A549 (cell line): ENCODE measurements around the gene SREK1IP1. TPM values are rescaled to one million over a fixed set of nuclear protein-coding genes. Genes with fewer than 3 reads are reported as not detected.

Source experiments
- ATAC-seq, 2 experiments: fragments of 200-7000 bp in 1 of 2; fragments of >200 bp in 1 of 2; cut with Nextera tagmentation in 1 of 2; cut with Tn5 transposase in 1 of 2; 3 replicates each; pipeline versions ENCODE4 v1.8.0 to v1.9.1; 2018 to 2020; ENCODE audit warnings: mild to moderate bottlenecking in 1 of 2, moderate library complexity in 1 of 2
- CTCF ChIA-PET: fragments of 300-600 bp; sonication (Branson Sonifier 250); formaldehyde crosslinking; extraction: SDS; loops from one replicate; lab custom pipeline; 2021; ENCODE audit warnings: antibody characterized with exemption, inconsistent platforms; lab: Yijun Ruan, JAX
- POLR2A ChIA-PET: fragments of 350-600 bp; formaldehyde crosslinking; extraction: SDS; loops from one replicate; lab custom pipeline; 2021; ENCODE audit warnings: antibody characterized with exemption, inconsistent platforms; lab: Yijun Ruan, JAX
- DNase-seq, 2 experiments: peaks; one replicate each; pipeline versions ENCODE4 v3.0.0 to v3.0.0-alpha.2; 2011 to 2016; ENCODE audit warnings: low read depth in 1 of 2, low spot score in 1 of 2
- FAIRE-seq: peaks from 2 replicates; lab custom pipeline; 2011; peaks lifted over from hg19 to GRCh38; lab: Jason Lieb, UNC
- H3K27ac ChIP-seq, 2 experiments: fragments of >200 bp; sonication (Bioruptor Twin); formaldehyde crosslinking; 3 replicates each; pipeline ENCODE4 v1.5.1; 2016 to 2017
- H3K4me1 ChIP-seq: fragments of >200 bp; sonication (Bioruptor Twin); formaldehyde crosslinking; 3 replicates; pipeline ENCODE4 v1.6.1; 2016
- H3K4me2 ChIP-seq: fragments of >200 bp; sonication (Bioruptor Twin); formaldehyde crosslinking; 3 replicates; pipeline ENCODE4 v1.6.1; 2016
- H3K4me3 ChIP-seq: fragments of >200 bp; sonication (Bioruptor Twin); formaldehyde crosslinking; 3 replicates; pipeline ENCODE4 v1.5.1; 2016
- H3K9me3 ChIP-seq: fragments of >200 bp; sonication (Bioruptor Twin); formaldehyde crosslinking; 3 replicates; pipeline ENCODE4 v1.6.1; 2016
- EHMT2 ChIP-seq: fragments of 200-600 bp; sonication (generic); IDR thresholded peaks from 2 replicates; pipeline ENCODE4 v1.6.1; 2016; ENCODE audit warnings: antibody characterized with exemption, low read depth, mild to moderate bottlenecking, moderate library complexity
- ESRRA ChIP-seq: fragments of 150-350 bp; IDR thresholded peaks from 2 replicates; pipeline ENCODE4 v1.6.1; 2014; ENCODE audit warnings: mild to moderate bottlenecking, low read length, borderline replicate concordance
- FOSL2 ChIP-seq, 2 experiments: fragments of 450-650 bp in 1 of 2; fragments of >200 bp in 1 of 2; sonication (Bioruptor Twin) in 1 of 2; formaldehyde crosslinking; IDR thresholded peaks; 2 replicates each; pipeline versions ENCODE4 v1.5.0 to v1.6.1; 2016 to 2020; ENCODE audit warnings: mild to moderate bottlenecking in 1 of 2, moderate library complexity in 1 of 2
- HEYL ChIP-seq: fragments of 250-450 bp; sonication (Bioruptor Pico); IDR thresholded peaks from 2 replicates; pipeline ENCODE4 v1.8.0; 2021; ENCODE audit warnings: mild to moderate bottlenecking, moderate library complexity
- HOXA7 ChIP-seq: fragments of 250-450 bp; sonication (Bioruptor Pico); IDR thresholded peaks from 2 replicates; pipeline ENCODE4 v1.5.0; 2020; ENCODE audit warnings: mild to moderate bottlenecking, moderate library complexity
- HOXB13 ChIP-seq: fragments of 250-450 bp; sonication (Bioruptor Pico); IDR thresholded peaks from 2 replicates; pipeline ENCODE4 v1.5.0; 2020; ENCODE audit warnings: low read depth, mild to moderate bottlenecking, moderate library complexity
- JUN ChIP-seq, 2 experiments: fragments of >200 bp; sonication (Bioruptor Twin); formaldehyde crosslinking; IDR thresholded peaks; 2 replicates in 1 of 2; 3 replicates in 1 of 2; pipeline ENCODE4 v1.6.1; 2016 to 2017
- JUNB ChIP-seq: fragments of >200 bp; sonication (Bioruptor Twin); formaldehyde crosslinking; IDR thresholded peaks from 2 replicates; pipeline ENCODE4 v1.6.1; 2016
- MAFK ChIP-seq: fragments of 450-650 bp; IDR thresholded peaks from 2 replicates; pipeline ENCODE4 v1.6.1; 2014; ENCODE audit not compliant: partially characterized antibody
- MAZ ChIP-seq: fragments of 150-350 bp; IDR thresholded peaks from 2 replicates; pipeline ENCODE4 v1.6.1; 2014; ENCODE audit warnings: antibody characterized with exemption, low read depth, low read length, borderline replicate concordance
- NPAS2 ChIP-seq: fragments of 250-450 bp; sonication (Bioruptor Pico); IDR thresholded peaks from 2 replicates; pipeline ENCODE4 v1.8.0; 2022; ENCODE audit warnings: mild to moderate bottlenecking, moderate library complexity, borderline replicate concordance
- NR3C1 ChIP-seq: fragments of >200 bp; sonication (Bioruptor Twin); formaldehyde crosslinking; IDR thresholded peaks from 3 replicates; pipeline ENCODE4 v1.6.1; 2017
- POLR2A ChIP-seq: IDR thresholded peaks from 2 replicates; pipeline ENCODE4 v1.6.1; 2012; ENCODE audit warnings: mild to moderate bottlenecking, low read length
- RAD21 ChIP-seq, 2 experiments: fragments of >200 bp in 1 of 2; sonication (Bioruptor Twin) in 1 of 2; formaldehyde crosslinking in 1 of 2; IDR thresholded peaks in 1 of 2; conservative IDR thresholded peaks in 1 of 2; 2 replicates in 1 of 2; 3 replicates in 1 of 2; pipeline ENCODE4 v1.6.1; 2012 to 2018; ENCODE audit warnings: inconsistent platforms in 1 of 2
- RARB ChIP-seq: fragments of 250-450 bp; sonication (Bioruptor Pico); IDR thresholded peaks from 2 replicates; pipeline ENCODE4 v1.8.0; 2021; ENCODE audit warnings: mild to moderate bottlenecking, moderate library complexity
- SMC3 ChIP-seq: fragments of >200 bp; sonication (Bioruptor Twin); formaldehyde crosslinking; IDR thresholded peaks from 3 replicates; pipeline ENCODE4 v1.6.1; 2018; ENCODE audit warnings: inconsistent platforms
- TP53 ChIP-seq: fragments of 250-450 bp; sonication (Bioruptor Pico); IDR thresholded peaks from 2 replicates; pipeline ENCODE4 v1.5.0; 2021; ENCODE audit warnings: mild to moderate bottlenecking, moderate library complexity
- WGBS: methylation state at CpG from one replicate; pipeline ENCODE4 v1.1.6; 2017; ENCODE audit errors: missing lambda C conversion rate; 5-methylcytosine and 5-hydroxymethylcytosine counted together
- polyA plus RNA-seq, 4 experiments: library from polyadenylated mRNA; depleted of rRNA in 3 of 4; stranded (reverse); fragments of >200 nt; fragmentation: RNase III in 1 of 4; extraction: RNeasy Plus Mini Kit Qiagen cat#74134 plus additional on column Dnase treatment in 1 of 4; gene quantifications; 2 replicates in 3 of 4; 3 replicates in 1 of 4; pipeline ENCODE4 v1.2.3, GENCODE V29; 2011 to 2017
- TF ChIP-seq, protein P1 (sequence below): fragments of >200 bp; sonication (Bioruptor Twin); formaldehyde crosslinking; IDR thresholded peaks from 3 replicates; pipeline ENCODE4 v1.6.1; 2016
- TF ChIP-seq, protein P2 (sequence below): fragments of >200 bp; sonication (Bioruptor Twin); formaldehyde crosslinking; IDR thresholded peaks from 2 replicates; pipeline ENCODE4 v1.6.1; 2016
- TF ChIP-seq, protein P3 (sequence below): fragments of 200-600 bp; sonication (generic); IDR thresholded peaks from 2 replicates; pipeline ENCODE4 v1.6.1; 2016; ENCODE audit warnings: antibody characterized with exemption, mild to moderate bottlenecking, moderate library complexity
- TF ChIP-seq, protein P4 (sequence below): fragments of 250-450 bp; sonication (Bioruptor Pico); IDR thresholded peaks from 2 replicates; pipeline ENCODE4 v1.5.0; 2020; ENCODE audit warnings: low read depth, mild to moderate bottlenecking, moderate library complexity

SREK1IP1 gene
- polyA plus RNA-seq, 2 of the 4 experiments (the other 2 are of a cell fraction): 4.7 to 7.5 TPM

DNA sequence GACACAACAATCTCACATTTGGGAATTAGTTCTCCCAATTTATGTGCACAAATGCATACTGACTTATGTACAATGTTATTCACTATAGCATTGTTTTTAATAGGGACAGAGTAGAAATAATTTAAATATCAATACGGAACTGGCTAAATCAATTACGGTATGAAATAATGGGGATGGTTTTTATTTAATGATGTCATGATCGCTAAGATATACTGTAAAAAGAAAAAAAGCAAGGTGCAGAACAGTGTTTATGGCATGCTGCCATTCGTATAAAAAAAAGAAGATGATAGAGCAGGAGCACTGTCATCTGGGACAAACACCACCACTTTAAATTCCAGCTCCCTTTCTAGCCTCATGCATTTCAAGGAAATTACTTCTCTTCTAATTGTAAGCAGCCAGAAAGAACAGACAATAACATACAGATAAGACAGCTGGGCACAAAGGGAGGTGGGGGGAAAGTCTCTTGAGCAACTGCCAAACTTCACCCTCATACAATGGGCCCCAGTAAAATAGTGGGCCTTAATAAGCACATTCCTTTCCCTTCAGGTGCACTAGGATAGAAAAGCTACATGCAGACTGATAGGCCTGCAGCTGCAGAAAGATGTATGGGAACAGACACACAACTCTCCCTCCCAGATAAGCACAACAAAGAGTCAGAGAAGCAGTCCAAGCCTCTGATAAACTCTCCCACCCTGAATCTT is 8.4 kb downstream of the SREK1IP1 start:
- TF ChIP-seq RAD21 (conservative IDR thresholded peaks at IDR 0.05 in 1 of 2, IDR thresholded peaks at IDR 0.05 in 1 of 2) (no peak), RARB (CRISPR knock-in tag) (no peak), FOSL2 (IDR thresholded peaks at IDR 0.05) (no peak), FOSL2 (CRISPR knock-in tag; IDR thresholded peaks at IDR 0.05) (no peak), ESRRA (no peak), NR3C1 (no peak), HOXA7 (CRISPR knock-in tag) (no peak), JUNB (no peak), EHMT2 (no peak), MAFK (no peak), HEYL (CRISPR knock-in tag) (no peak), POLR2A (no peak), SMC3 (no peak), HOXB13 (CRISPR knock-in tag) (no peak), NPAS2 (CRISPR knock-in tag) (no peak), JUN (IDR thresholded peaks at IDR 0.05) (no peak), TP53 (CRISPR knock-in tag) (no peak), MAZ (no peak)
- TF ChIP-seq, protein P1, sequence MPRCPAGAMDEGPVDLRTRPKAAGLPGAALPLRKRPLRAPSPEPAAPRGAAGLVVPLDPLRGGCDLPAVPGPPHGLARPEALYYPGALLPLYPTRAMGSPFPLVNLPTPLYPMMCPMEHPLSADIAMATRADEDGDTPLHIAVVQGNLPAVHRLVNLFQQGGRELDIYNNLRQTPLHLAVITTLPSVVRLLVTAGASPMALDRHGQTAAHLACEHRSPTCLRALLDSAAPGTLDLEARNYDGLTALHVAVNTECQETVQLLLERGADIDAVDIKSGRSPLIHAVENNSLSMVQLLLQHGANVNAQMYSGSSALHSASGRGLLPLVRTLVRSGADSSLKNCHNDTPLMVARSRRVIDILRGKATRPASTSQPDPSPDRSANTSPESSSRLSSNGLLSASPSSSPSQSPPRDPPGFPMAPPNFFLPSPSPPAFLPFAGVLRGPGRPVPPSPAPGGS: no peak
- TF ChIP-seq, protein P2, sequence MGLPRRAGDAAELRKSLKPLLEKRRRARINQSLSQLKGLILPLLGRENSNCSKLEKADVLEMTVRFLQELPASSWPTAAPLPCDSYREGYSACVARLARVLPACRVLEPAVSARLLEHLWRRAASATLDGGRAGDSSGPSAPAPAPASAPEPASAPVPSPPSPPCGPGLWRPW: no peak
- TF ChIP-seq, protein P3, sequence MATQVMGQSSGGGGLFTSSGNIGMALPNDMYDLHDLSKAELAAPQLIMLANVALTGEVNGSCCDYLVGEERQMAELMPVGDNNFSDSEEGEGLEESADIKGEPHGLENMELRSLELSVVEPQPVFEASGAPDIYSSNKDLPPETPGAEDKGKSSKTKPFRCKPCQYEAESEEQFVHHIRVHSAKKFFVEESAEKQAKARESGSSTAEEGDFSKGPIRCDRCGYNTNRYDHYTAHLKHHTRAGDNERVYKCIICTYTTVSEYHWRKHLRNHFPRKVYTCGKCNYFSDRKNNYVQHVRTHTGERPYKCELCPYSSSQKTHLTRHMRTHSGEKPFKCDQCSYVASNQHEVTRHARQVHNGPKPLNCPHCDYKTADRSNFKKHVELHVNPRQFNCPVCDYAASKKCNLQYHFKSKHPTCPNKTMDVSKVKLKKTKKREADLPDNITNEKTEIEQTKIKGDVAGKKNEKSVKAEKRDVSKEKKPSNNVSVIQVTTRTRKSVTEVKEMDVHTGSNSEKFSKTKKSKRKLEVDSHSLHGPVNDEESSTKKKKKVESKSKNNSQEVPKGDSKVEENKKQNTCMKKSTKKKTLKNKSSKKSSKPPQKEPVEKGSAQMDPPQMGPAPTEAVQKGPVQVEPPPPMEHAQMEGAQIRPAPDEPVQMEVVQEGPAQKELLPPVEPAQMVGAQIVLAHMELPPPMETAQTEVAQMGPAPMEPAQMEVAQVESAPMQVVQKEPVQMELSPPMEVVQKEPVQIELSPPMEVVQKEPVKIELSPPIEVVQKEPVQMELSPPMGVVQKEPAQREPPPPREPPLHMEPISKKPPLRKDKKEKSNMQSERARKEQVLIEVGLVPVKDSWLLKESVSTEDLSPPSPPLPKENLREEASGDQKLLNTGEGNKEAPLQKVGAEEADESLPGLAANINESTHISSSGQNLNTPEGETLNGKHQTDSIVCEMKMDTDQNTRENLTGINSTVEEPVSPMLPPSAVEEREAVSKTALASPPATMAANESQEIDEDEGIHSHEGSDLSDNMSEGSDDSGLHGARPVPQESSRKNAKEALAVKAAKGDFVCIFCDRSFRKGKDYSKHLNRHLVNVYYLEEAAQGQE: no peak
- Histone ChIP-seq H3K4me3 (no peak overlapping the region), H3K4me2 (no peak overlapping the region), H3K9me3 (no peaks in the 10 kb centered on the region), H3K4me1 (no peaks in the 10 kb centered on the region), H3K27ac (no peak overlapping the region)
- FAIRE-seq (no peak), DNase-seq (no peak), ATAC-seq (no peak)
- POLR2A ChIA-PET: no interaction called here
- CTCF ChIA-PET: no interaction called here
- WGBS: 87% methylated on average over 4 of the region's 4 CpGs

DNA sequence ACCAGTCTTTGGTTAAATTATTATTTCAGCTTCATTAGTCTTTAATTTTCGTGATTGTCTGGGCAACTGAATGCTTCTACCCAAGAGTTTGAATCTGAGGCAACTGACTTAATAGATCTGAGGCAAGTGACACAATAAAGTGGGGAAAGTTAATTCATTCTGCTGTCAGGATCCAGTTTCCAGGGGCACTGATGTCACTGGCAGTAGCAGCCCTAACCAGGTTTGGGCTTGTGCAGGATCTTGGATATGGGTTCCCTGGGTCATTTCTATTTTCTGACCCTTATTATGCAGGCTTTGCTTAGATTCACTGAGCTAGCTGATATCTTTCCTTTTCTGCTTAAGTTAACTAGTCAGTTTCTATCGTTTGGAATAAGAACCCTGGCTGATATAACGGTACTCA is 9.6 kb downstream of the SREK1IP1 start:
- TF ChIP-seq, protein P4, sequence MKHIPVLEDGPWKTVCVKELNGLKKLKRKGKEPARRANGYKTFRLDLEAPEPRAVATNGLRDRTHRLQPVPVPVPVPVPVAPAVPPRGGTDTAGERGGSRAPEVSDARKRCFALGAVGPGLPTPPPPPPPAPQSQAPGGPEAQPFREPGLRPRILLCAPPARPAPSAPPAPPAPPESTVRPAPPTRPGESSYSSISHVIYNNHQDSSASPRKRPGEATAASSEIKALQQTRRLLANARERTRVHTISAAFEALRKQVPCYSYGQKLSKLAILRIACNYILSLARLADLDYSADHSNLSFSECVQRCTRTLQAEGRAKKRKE (CRISPR knock-in tag): no peak
- FAIRE-seq: no peak
- 81% methylated on average over 3 of the region's 3 CpGs for WGBS
- no peak for ATAC-seq
- ChIA-PET CTCF (interaction anchor here (1.3 kb wide), 1 partner anchor 12 kb away, joined by 3 read pairs; no protein-coding TSS in a partner anchor), POLR2A (no interaction called here)
- H3K4me2 ChIP-seq: no peak overlapping the region
- no peaks in the 10 kb centered on the region for H3K9me3 ChIP-seq
- DNase-seq: no peak
- no peak overlapping the region for H3K27ac ChIP-seq
- H3K4me1 ChIP-seq: no peaks in the 10 kb centered on the region
- H3K4me3 ChIP-seq: no peak overlapping the region
